K562 (cell line): ENCODE data around the gene RPS6KA2.

Source experiments
- CEBPB ChIP-seq: fragments of 450-650 bp; IDR thresholded peaks from 2 replicates; pipeline ENCODE4 v1.6.1; 2016; ENCODE audit warnings: missing genetic modification characterization, missing compliant biosample characterization
- CTCF ChIP-seq, 3 experiments: IDR thresholded peaks in 2 of 3; conservative IDR thresholded peaks in 1 of 3; 2 replicates each; pipeline ENCODE4 v1.5.1; 2011 to 2012; ENCODE audit warnings: low read length in 3 of 3, mild to moderate bottlenecking in 3 of 3, control low read depth in 2 of 3, improper control_type of control experiment in 1 of 3, inconsistent platforms in 1 of 3, low read depth in 1 of 3, mixed read lengths in 1 of 3, moderate library complexity in 1 of 3; ENCODE audit not compliant: insufficient read depth in 2 of 3
- E2F6 ChIP-seq, 2 experiments: IDR thresholded peaks; 2 replicates each; pipeline ENCODE4 v1.6.1; 2011; ENCODE audit warnings: borderline replicate concordance in 1 of 2, control low read depth in 1 of 2, low read depth in 1 of 2, low read length in 1 of 2, mild to moderate bottlenecking in 1 of 2, mixed read lengths in 1 of 2, moderate library complexity in 1 of 2; ENCODE audit not compliant: insufficient read depth in 1 of 2, insufficient read length in 1 of 2, poor library complexity in 1 of 2, severe bottlenecking in 1 of 2; ENCODE audit errors: extremely low read depth in 1 of 2
- FUS ChIP-seq: fragments of 200-400 bp; formaldehyde crosslinking; optimal IDR thresholded peaks from 2 replicates; pipeline ENCODE3; 2017; ENCODE audit warnings: low read depth, low read length
- MCM5 ChIP-seq: fragments of 450-650 bp; IDR thresholded peaks from 2 replicates; pipeline ENCODE4 v1.6.1; 2016; ENCODE audit warnings: low read depth
- POLR2AphosphoS2 ChIP-seq: IDR thresholded peaks from 2 replicates; pipeline ENCODE4 v1.6.1; 2012; ENCODE audit warnings: low read length, improper control_type of control experiment
- ZFP36 ChIP-seq: fragments of 150-350 bp; IDR thresholded peaks from 2 replicates; pipeline ENCODE4 v1.6.1; 2018; ENCODE audit warnings: low read length, low read depth; ENCODE audit not compliant: partially characterized antibody
- ZNF511 ChIP-seq: sonication (generic); formaldehyde crosslinking; IDR thresholded peaks from 2 replicates; pipeline ENCODE4 v1.8.0; 2022; ENCODE audit warnings: mild to moderate bottlenecking, missing genetic modification reagents

- TF ChIP-seq ZNF511 (no peak), FUS (no peak), POLR2AphosphoS2 (no peak), CTCF (IDR thresholded peaks at IDR 0.05 in 2 of 3, conservative IDR thresholded peaks at IDR 0.05 in 1 of 3; ENCODE audit: insufficient read depth in 2 of 3, low read depth in 1 of 3, low read length in 3 of 3) (no peak), CEBPB (tag) (no peak), E2F6 (IDR thresholded peaks at IDR 0.05; ENCODE audit: borderline replicate concordance in 1 of 2, extremely low read depth in 1 of 2, insufficient read depth in 1 of 2, insufficient read length in 1 of 2, low read depth in 1 of 2, low read length in 1 of 2, poor library complexity in 1 of 2, severe bottlenecking in 1 of 2) (no peak), ZFP36 (no peak), MCM5 (no peak)
Measured at GRCh38 chr6:166534658-166535406, 92.2 kb downstream of the RPS6KA2 start.
